GM18499 (cell line): ENCODE measurements around the gene CLEC6A.
"Not testable (repeated sequence)": the region's sequence is repeated elsewhere in the genome, so short reads cannot be mapped to it uniquely, and the experiment has no call there.

Experiments used
- ATAC-seq: cut with Tn5 transposase; IDR thresholded peaks from one replicate; pipeline ENCODE4 v1.9.1; 2021; ENCODE audit warnings: moderate number of reproducible peaks; ENCODE audit not compliant: insufficient read depth, unreplicated experiment

CLEC6A gene

DNA sequence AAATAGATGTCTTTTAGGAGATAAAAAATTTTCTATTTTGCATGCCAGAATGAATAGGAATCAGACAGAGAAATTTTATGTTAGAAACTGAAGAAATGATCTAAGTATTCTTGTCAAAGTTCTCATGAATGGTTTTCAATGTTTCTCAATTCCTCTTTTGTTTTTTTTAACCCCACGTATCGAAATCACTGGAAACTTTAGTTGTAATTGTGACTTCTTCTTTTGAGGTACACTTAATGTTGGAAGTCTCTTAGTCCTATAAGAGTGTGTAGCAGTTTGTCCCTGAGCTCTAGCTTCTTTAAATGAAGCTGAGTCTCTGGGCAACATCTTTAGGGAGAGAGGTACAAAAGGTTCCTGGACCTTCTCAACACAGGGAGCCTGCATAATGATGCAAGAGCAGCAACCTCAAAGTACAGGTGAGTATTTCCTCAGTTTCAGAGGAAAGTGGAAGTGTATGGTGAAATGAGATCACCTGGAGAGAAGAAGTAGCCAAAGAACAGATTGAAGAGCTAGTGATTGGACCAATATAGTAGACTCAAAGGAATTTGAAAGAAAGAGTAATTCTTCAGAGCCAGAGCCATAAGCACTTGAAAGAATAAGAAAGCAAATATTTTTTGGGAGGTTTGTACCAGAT is at the start of gene CLEC6A:
Gene CLEC6A, plus strand, starts transcription at position 236 of the 634 bp plus-strand sequence. Its CDS starts 150 bp downstream, at position 386.
- no peak for ATAC-seq

DNA sequence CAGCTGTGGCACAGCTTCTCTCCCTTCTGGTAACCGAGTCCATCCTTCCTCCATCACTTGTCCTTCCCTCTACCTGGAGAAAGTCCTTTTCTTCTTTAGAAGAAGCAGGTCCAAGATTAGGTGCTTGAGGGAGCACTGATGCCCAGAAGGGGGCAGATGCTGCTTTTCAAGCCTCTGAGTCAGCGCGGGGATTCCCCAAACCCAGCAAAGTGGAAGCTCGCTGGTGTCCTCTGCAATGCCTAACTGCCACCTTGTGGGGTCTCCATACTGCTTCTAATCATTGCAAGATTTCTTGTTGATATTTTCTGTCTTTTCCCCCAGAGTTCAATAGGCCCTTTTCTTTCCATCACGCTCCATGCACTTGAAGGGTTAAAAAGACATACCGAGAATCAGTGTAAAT is 36.2 kb upstream of the CLEC6A start:
- ATAC-seq = not testable (repeated sequence)

DNA sequence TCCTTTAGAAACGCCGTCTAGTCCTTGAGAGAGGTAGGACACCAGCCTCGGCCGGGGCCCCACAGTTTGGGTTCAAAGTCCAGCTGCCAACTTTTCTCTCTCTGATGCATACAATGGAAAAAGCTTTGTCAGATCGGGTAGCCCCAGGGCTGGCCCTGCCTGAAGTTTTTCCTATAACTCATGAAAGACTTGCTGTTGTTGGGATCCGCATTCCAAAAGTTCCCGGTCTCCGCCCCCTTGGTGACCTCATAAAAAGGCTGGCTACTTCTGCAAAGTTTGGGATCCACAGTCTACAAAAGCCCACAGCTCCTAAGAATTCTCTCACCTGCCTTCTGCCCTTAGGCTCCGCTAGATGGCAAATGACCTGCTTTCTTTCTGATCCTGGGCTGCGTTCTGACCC is 35.3 kb upstream of the CLEC6A start:
- no peak for ATAC-seq

- not testable (repeated sequence) for ATAC-seq
Measured at GRCh38 chr12:8444536-8445278, 11.1 kb upstream of the CLEC6A start.

DNA sequence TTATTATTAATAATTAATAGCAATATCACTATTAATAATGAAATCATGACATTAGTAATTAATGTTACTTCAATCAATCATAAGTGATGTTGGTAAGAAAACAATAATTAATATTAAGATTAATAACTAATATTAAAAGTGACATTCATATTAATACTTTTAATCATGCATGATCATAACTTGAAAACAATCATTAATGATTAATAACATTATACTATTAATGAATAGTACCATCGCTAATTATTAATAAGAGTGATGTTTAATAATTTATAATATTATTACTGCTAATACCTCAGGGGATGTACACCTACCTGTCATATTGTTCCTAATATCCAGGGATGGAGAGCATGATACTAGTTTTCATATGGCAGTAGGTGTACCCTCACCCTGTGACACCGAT is 10.0 kb upstream of the CLEC6A start:
- no peak for ATAC-seq

- no peak for ATAC-seq
Measured at GRCh38 chr12:8446642-8447547, 8.9 kb upstream of the CLEC6A start.

GRCh38 chr12:8449355-8449859 is 6.4 kb upstream of the CLEC6A start:
- no peak for ATAC-seq

DNA sequence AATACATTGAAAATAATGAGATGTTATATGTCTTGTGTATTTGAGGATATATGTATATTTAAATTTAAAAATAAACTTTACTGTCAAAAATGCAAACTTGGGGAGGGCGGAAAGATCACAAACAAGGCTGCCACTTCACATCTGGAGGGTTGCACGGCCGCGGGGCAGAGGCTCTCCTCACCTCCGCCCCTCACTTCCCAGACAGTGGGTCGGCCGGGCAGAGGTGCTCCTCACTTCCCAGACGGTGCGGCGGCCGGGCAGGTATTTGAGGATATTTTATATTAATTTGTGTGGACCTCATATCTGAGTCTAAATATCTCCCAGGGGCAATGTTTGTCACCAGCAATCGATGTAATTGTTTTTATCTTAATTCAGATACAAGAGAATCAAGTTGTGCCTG is 3.7 kb upstream of the CLEC6A start:
- no peak for ATAC-seq

DNA sequence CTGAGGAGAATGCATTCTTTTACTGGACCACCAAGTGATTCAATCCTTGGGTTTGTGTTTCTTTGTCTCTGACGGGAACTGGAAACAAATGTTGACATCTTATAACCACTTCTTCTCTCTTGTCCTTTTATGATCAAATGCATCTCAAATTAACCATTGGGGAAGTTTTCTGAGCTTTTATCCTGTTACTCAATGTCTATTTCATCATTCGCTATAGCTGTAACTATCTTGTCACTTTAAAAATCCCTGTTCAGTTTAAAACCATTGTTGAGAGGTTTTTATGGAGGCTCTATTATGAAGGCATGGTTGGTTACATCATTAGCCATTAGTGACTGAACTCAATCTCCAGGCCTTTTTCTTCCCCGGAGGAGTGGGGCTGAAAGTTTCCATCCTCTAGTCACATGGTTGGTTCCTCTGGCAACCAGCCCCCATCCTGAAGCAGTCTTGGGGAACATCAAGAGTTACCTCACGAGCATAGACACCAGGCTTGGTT is 2.7 kb upstream of the CLEC6A start:
- no peak for ATAC-seq

DNA sequence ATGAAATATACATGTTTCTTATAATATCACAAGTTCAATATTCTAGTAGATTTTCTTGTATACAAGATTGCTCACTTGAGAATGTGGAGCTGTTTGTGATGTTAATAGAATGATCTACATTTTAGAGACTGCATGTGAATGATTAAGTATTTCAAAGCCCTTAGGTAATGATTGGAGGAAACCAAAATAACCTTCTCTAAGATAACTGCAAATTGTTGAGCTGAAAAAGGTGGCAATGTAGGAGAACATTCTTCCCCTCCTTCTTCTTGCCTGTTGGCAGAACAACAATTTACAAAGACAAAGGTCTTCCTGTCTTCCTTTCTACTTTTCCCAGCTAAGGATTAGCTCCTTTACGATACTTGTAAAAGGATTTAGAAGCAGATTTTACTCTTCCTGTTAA is 2.0 kb upstream of the CLEC6A start:
- ATAC-seq = no peak

DNA sequence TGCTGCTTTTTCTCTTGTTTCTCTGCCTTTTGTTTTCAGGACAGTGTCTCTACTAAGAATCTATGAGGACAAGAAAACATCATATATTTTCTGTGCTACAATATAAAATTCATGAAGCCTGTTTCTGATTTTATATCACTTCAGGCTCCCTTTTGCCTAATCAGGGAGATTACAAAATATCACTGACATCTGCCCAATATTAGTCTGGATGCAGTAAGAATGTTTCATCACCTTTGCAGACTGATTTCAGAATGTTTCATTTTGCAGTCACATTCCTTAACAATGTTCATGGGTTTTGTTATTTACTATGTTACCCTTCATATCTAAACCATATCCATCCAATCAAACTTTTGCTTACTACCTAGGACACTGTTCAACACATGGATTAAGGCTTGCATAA is 491 bp upstream of the CLEC6A start:
- no peak for ATAC-seq

GRCh38 chr12:8461426-8461825 is 5.7 kb downstream of the CLEC6A start:
- no peak for ATAC-seq

DNA sequence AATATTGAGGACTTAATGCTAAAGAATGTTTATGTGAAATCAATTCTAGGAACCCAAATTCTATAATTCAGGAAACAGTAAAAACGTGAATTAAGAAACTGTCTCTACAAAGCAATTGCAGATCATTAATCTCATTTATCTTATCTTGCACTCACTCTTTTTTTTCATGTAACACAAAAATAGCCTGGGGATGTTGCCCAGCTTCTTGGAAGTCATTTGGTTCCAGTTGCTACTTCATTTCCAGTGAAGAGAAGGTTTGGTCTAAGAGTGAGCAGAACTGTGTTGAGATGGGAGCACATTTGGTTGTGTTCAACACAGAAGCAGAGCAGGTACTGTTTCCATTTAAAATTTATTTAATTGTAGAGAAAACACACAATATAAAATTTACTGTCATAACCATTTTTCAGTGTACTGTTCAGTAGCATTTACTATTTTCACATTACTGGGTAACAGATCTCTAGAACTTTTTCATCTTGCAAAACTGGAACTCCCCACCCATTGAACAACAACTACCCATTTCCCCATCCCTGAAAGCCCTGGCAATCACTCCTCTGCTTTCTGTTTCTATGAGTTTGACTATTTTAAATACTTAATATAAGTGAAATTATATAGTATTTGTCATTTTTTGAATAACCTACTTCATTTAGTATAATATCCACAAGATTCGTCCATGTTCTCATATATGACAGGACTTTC is 9.7 kb downstream of the CLEC6A start:
- no peak for ATAC-seq

DNA sequence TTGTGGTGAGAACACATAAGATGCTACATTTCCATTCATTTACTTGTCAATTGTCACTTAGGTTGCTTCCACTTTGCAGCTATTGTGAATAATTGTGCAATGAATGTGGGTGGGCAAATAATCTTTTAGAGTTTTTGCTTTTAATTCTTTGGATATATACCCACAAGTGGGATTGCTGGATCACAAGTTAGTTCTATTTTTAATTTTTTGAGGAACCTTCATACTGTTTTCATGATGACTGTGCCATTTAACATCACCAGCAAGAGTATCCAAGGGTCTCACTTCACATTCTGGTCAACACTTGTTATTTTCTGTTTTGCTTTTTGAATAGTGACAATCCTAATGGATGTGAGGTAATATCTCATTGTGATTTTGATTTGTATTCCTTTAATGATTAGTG is 10.5 kb downstream of the CLEC6A start:
- ATAC-seq = no peak

DNA sequence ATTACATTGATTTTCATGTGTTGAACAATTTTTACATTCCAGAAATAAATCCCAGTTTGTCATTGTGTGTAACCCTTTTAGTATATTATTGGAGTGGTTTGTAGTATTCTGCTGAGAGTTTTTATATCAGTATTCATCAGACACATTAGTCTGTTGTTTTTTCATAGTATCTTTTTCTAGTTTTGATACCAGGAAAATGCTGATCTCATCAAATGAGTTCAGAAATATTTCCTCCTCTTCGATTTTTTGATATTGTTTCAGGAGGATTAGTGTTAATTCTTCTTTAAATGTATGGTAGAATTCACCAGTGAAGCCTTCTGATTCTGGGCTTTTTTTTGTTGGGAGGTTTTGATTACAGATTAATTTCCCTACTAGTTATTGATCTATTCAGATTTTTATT is 15.3 kb downstream of the CLEC6A start:
- ATAC-seq = no peak

DNA sequence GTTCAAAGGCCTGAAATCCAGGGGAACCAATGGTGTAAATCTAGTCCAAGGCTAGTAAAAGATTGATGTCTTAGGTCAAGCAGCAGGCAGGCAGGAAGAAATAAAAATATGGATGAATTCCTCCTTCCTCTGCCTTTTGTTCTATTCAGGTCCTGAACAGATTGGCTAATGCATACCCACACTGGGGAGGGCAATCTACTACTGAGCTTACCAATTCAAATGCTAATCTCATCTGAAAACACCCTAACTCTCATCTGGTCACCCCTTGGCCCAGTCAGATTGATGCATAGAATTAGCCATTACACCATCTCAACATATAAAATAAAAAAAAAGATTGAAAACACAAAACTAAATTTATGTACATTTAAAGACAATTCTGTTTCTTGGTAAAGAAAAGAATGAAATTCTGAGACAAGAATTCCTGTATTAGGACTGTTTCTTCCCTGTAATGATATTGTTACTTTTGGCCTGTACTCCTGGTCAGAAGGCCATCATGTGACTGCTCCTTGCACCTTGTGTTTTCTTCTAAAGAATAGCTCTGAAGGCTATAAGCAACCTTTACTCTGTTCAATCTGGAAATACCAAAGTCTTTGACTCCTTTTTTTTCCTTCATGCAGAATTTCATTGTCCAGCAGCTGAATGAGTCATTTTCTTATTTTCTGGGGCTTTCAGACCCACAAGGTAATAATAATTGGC is 19.9 kb downstream of the CLEC6A start:
- ATAC-seq = no peak

DNA sequence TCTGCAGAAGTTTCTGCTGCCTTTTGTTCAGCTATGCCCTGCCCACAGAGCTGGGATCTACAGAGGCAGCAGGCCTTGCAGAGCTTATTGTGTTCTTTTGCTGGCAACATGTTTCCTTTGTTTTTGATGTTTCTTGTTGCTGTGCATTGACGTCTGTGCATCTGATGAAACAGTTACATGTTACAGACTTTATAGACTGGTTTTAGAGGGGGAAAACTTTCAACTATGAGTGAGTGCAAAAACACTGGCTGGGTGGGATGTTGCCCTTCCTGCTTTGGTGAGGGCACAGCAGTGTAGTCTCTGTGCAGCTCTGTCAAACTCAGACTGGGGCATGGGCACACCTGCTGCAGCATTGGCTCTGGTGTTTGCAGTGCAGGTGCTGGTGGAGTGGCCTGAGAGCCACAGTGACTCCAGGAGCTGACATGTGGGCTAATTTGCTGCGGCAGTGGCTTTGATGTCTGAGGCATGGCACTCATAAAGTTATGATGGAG is 26.9 kb downstream of the CLEC6A start:
- no peak for ATAC-seq

DNA sequence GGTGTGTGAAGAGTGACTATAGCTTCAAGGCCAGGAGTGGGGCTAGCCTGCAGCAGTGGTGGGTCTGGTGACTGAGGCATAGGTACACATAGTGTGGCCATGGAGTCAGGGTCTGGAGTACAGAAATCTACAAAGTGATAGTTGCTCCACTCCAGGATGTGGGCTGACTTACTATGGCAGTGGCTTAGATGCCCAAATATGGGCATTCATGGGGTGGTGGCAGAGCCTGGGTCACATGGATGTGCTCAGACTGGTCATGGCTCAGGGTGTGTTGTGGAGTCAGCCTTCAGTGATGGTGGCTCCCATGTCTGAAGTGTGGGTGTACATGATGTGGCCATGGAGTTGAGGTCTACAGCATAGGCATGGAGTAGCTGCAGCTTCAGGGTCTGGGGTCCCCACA is 27.3 kb downstream of the CLEC6A start:
- no peak for ATAC-seq
